Loucy (cell line): ENCODE results near the gene HOMER1.

ENCODE experiments used
- EZH2phosphoT487 ChIP-seq: fragments of 200-600 bp; IDR thresholded peaks from 2 replicates; pipeline ENCODE4 v1.6.1; 2018; ENCODE audit warnings: antibody characterized with exemption, mild to moderate bottlenecking, moderate library complexity, borderline replicate concordance
- TF ChIP-seq, protein P1 (sequence below): fragments of 200-600 bp; sonication (generic); conservative IDR thresholded peaks from 2 replicates; pipeline ENCODE4 v1.5.1; 2014; ENCODE audit warnings: mild to moderate bottlenecking, antibody characterized with exemption, low read length

DNA sequence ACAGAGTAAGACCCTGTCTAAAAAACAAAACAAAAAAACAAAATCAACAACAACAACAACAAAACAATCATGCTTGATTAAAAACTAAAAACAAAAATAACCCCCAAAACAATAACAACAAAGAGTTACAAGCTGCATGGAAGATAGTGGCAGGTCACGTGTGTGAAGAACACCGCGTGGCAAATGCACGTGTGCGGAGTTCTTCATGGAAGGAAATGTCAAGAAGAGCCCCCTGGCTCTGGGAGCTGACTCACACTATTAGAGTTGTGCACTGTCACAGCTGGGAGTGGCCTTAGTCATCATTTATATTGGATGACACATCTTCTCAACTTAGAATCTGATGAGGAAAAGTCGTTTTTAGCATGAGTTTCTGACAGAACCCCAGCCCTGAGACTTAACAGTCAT lies 167.5 kb downstream of the HOMER1 start:
- TF ChIP-seq, protein P1, sequence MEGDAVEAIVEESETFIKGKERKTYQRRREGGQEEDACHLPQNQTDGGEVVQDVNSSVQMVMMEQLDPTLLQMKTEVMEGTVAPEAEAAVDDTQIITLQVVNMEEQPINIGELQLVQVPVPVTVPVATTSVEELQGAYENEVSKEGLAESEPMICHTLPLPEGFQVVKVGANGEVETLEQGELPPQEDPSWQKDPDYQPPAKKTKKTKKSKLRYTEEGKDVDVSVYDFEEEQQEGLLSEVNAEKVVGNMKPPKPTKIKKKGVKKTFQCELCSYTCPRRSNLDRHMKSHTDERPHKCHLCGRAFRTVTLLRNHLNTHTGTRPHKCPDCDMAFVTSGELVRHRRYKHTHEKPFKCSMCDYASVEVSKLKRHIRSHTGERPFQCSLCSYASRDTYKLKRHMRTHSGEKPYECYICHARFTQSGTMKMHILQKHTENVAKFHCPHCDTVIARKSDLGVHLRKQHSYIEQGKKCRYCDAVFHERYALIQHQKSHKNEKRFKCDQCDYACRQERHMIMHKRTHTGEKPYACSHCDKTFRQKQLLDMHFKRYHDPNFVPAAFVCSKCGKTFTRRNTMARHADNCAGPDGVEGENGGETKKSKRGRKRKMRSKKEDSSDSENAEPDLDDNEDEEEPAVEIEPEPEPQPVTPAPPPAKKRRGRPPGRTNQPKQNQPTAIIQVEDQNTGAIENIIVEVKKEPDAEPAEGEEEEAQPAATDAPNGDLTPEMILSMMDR, result no peak
- TF ChIP-seq EZH2phosphoT487, result no peak
